Kidney epithelial cell (primary cell): Measurements from ENCODE around the gene NR1D2. TPM values are rescaled to one million over a fixed set of nuclear protein-coding genes. Genes with fewer than 3 reads are reported as not detected.

Source experiments
- DNase-seq: peaks from one replicate; pipeline ENCODE4 v3.0.0-alpha.2; 2010; ENCODE audit warnings: low read depth
- H3K27me3 ChIP-seq: 2 replicates; pipeline ENCODE4 v1.6.0; 2011; ENCODE audit warnings: low read length; ENCODE audit not compliant: control insufficient read depth, insufficient read depth
- H3K36me3 ChIP-seq: 2 replicates; pipeline ENCODE4 v1.5.1; 2011; ENCODE audit warnings: low read length; ENCODE audit not compliant: control insufficient read depth, insufficient read depth
- H3K4me3 ChIP-seq: 2 replicates; pipeline ENCODE4 v1.5.1; 2011; ENCODE audit warnings: low read depth, mild to moderate bottlenecking, control low read depth, low read length
- CTCF ChIP-seq: IDR thresholded peaks from 2 replicates; pipeline ENCODE4 v1.5.1; 2011; ENCODE audit warnings: mild to moderate bottlenecking, moderate library complexity, low read length, control low read depth, inconsistent platforms; ENCODE audit not compliant: insufficient read depth, poor library complexity, severe bottlenecking
- total RNA-seq: library from RNA; depleted of rRNA; stranded (reverse); fragments of >200 nt; gene quantifications from 2 replicates; pipeline ENCODE4 v1.2.3, GENCODE V29; 2015

The NR1D2 gene
- total RNA-seq, 1 donor from 2014 or later, result 13.6 TPM

DNA sequence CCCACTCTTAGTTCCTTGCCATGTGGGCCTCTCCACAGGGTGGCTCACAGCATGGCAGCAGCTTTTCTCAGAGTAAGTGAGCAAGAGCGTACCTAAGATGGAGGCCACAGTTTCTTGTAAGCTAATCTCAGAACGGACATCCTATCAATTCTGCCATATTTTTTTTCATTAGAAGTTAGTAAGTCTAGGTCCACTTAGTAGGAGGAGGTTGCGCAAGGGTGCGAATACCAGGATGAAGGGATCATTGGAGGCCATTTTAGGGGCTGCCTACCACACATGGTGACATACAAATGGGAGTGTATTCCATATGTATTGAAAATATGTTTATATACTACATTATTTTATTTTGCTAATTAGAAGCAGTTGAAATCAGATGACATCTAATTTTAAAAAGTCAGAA lies 31.5 kb downstream of the NR1D2 start:
- no peaks in the 10 kb centered on the region for H3K27me3 ChIP-seq
- TF ChIP-seq CTCF, result no peak
- no peaks in the 10 kb centered on the region for H3K36me3 ChIP-seq
- DNase-seq, result no peak
- no peak overlapping the region for H3K4me3 ChIP-seq

- TF ChIP-seq CTCF, result no peak
- no peak for DNase-seq
Measured at GRCh38 chr3:23979569-23979968, 34.5 kb downstream of the NR1D2 start.

DNA sequence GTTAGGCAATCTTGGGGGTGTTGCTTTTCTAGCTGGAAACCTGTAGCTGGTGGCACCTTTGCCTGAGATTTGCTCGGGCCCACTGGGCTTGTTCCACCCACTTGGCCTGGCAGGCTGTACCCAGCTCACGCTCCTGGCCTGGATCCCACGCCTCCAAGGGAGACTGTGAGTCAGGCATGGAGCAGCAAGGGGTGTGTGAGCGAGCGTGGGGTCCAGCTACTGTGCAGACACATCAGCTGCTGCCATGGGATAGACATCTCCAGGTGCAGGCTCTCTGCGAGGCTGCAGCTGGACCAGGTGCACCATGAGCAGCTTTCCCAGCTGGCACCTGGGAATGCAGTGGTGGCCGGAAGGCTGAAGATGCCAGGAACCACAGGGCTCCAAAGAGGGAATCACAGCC lies 36.0 kb downstream of the NR1D2 start:
- no peak for DNase-seq
- no peak overlapping the region for H3K4me3 ChIP-seq
- H3K36me3 ChIP-seq, result no peaks in the 10 kb centered on the region
- no peak for TF ChIP-seq CTCF
- H3K27me3 ChIP-seq, result no peaks in the 10 kb centered on the region

More at GRCh38 chr3:23979569-23979968, 34.5 kb downstream of the NR1D2 start:
- Histone ChIP-seq H3K36me3 (no peaks in the 10 kb centered on the region), H3K27me3 (no peaks in the 10 kb centered on the region), H3K4me3 (no peak overlapping the region)

DNA sequence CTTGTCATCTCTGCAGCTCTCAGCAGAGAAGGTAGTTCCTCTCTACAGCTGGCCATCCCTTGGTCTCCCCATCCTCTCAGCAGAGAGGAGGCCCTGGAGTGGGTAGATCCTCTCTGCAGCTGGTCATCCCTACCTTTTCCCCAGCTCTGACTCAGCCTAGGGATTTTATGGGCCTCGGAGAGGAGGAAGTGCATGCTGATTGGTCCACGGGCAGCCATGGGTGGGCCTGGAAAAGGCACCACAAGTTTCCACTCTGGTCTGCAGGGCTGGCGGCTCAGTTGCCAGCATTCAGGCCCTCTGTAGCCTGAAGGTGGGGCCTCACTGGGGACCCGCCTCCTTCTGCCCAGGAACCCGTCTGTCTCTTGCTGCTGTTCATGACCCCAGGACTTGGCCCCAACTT lies 36.9 kb downstream of the NR1D2 start:
- Histone ChIP-seq H3K27me3 (no peaks in the 10 kb centered on the region), H3K4me3 (no peak overlapping the region), H3K36me3 (no peaks in the 10 kb centered on the region)
- no peak for DNase-seq
- TF ChIP-seq CTCF, result no peak

DNA sequence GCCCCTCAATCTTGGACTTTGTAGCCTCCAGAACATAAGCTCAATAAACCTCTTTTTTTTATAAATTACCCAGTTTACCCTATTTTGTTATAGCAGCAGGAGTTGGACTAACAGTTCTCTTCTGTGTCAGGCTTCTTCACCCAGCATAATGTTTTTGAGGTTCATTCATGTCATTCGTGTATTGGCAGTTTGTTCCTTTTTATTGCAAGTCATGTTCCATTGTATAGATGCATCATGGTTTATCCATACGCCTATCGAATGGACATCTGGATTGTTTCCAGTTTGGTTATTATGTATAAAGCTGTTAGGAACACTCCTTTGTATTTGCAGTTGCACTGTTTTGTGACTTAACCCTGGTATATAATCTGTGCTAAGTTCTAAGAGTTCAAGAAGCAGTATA lies 39.8 kb downstream of the NR1D2 start:
- DNase-seq, result no peak
- no peaks in the 10 kb centered on the region for H3K36me3 ChIP-seq
- H3K27me3 ChIP-seq, result no peaks in the 10 kb centered on the region
- no peak for TF ChIP-seq CTCF
- no peak overlapping the region for H3K4me3 ChIP-seq

DNA sequence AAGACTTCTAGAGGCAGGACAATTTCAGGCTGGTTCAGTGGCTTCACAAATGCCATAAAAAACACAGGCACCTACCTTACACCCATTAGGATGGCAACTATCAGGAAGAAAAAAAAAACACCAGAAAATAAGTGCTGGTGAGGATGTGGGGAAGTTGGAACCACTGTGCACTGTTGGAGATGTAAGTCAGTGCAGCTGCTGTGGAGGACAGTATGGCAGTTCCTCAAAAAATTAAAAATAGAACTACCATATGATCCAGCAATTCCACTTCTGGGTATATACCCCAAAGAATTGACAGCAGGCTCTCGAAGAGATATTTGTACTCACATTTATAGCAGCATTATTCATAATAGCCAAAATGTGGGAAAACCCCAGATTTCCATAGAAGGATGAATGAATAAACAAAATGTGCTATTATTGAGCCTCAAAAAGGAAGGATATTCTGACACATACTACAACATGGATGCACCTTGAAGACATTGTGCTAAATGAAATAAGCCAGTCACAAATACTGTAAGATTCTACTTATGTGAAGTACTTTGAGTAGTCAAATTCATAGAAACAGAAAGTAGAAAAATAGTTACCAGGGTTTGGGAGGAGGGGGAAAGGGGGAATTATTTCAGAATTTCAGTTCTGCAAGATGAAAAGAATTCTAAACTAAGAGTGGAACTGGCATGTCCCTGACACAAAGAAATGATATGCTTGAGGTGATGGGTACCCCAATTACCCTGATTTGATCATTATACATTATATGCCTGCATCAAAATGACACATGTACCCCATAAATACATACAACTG lies 40.9 kb downstream of the NR1D2 start:
- no peaks in the 10 kb centered on the region for H3K27me3 ChIP-seq
- H3K4me3 ChIP-seq, result no peak overlapping the region
- DNase-seq, result no peak
- no peak for TF ChIP-seq CTCF
- no peaks in the 10 kb centered on the region for H3K36me3 ChIP-seq
